HG03064 (cell line): Measurements from ENCODE around the gene DLG2.

Experiments used
- ATAC-seq: cut with Tn5 transposase; IDR thresholded peaks from one replicate; pipeline ENCODE4 v1.9.1; 2021; ENCODE audit warnings: low read depth; ENCODE audit not compliant: unreplicated experiment

Gene DLG2

GRCh38 chr11:84930863-84931262, 696.3 kb downstream of the DLG2 start:
- no peak for ATAC-seq

GRCh38 chr11:84929738-84930137, 697.4 kb downstream of the DLG2 start:
- no peak for ATAC-seq

- ATAC-seq = no peak
Observed at GRCh38 chr11:84924154-84924692, 702.9 kb downstream of the DLG2 start.

- no peak for ATAC-seq
Observed at GRCh38 chr11:84923489-84923888, 703.7 kb downstream of the DLG2 start.

GRCh38 chr11:84922836-84923235, 704.3 kb downstream of the DLG2 start:
- no peak for ATAC-seq

- ATAC-seq = no peak
Observed at GRCh38 chr11:84922212-84922805, 704.8 kb downstream of the DLG2 start.

GRCh38 chr11:84914511-84914910, 712.6 kb downstream of the DLG2 start:
- ATAC-seq = no peak

- no peak for ATAC-seq
Observed at GRCh38 chr11:84909740-84910139, 717.4 kb downstream of the DLG2 start.

- ATAC-seq = no peak
Observed at GRCh38 chr11:84906995-84907394, 720.1 kb downstream of the DLG2 start.

- no peak for ATAC-seq
Observed at GRCh38 chr11:84905411-84905810, 721.7 kb downstream of the DLG2 start.

- ATAC-seq = no peak
Observed at GRCh38 chr11:84902445-84902844, 724.7 kb downstream of the DLG2 start.

- no peak for ATAC-seq
Observed at GRCh38 chr11:84901991-84902390, 725.2 kb downstream of the DLG2 start.

- no peak for ATAC-seq
Observed at GRCh38 chr11:84899740-84900139, 727.4 kb downstream of the DLG2 start.

GRCh38 chr11:84899134-84899533, 728.0 kb downstream of the DLG2 start:
- ATAC-seq = no peak

GRCh38 chr11:84894666-84895065, 732.5 kb downstream of the DLG2 start:
- no peak for ATAC-seq

- no peak for ATAC-seq
Observed at GRCh38 chr11:84890676-84891075, 736.5 kb downstream of the DLG2 start.

GRCh38 chr11:84889556-84889955, 737.6 kb downstream of the DLG2 start:
- ATAC-seq = no peak

- ATAC-seq = no peak
Observed at GRCh38 chr11:84887055-84887629, 740.0 kb downstream of the DLG2 start.

GRCh38 chr11:84886344-84886743, 740.8 kb downstream of the DLG2 start:
- ATAC-seq = no peak

- no peak for ATAC-seq
Observed at GRCh38 chr11:84884836-84885235, 742.3 kb downstream of the DLG2 start.

- ATAC-seq = no peak
Observed at GRCh38 chr11:84882056-84882455, 745.1 kb downstream of the DLG2 start.

GRCh38 chr11:84871116-84871515, 756.0 kb downstream of the DLG2 start:
- ATAC-seq = no peak
